Measurements from ENCODE around the gene CTIF. TPM values are rescaled to one million over a fixed set of nuclear protein-coding genes. Genes with fewer than 3 reads are reported as not detected.

Gene CTIF
- total and polyA plus RNA-seq, 12 donors: 44.5 to 74.1 (median 58.9) TPM

- DNase-seq (peak in 1 of 2 donors; percentile 21), ATAC-seq (peak; percentile 18 to 73 (median 44))
- Histone ChIP-seq H3K4me1 (peaks cover 11 to 81% (median 66%) of the 10 kb centered on the region in 9 donors), H3K27me3 (no peaks in the 10 kb centered on the region), H3K36me3 (no peaks in the 10 kb centered on the region), H3K4me3 (no peak overlapping the region), H3K27ac (peak overlapping the region in 3 of 10 donors; percentile 5 to 10 (median 9)), H3K9me3 (no peaks in the 10 kb centered on the region)
- intact Hi-C loops (cut with DNase I): loop anchor here in 2 of 10 donors (5.0 kb wide), 1 partner anchor 68 kb away; no protein-coding TSS in a partner anchor
- 74 to 86% methylated on average over 17 of the region's 17 CpGs for WGBS, 2 donors
- TF ChIP-seq CTCF (IDR thresholded peaks at IDR 0.05): no peak
Observed at GRCh38 chr18:48609820-48610815, 71.3 kb downstream of the CTIF start.

GRCh38 chr18:48611203-48611602 is 72.4 kb downstream of the CTIF start:
- 77 to 83% methylated on average over 5 of the region's 5 CpGs for WGBS, 2 donors

DNA sequence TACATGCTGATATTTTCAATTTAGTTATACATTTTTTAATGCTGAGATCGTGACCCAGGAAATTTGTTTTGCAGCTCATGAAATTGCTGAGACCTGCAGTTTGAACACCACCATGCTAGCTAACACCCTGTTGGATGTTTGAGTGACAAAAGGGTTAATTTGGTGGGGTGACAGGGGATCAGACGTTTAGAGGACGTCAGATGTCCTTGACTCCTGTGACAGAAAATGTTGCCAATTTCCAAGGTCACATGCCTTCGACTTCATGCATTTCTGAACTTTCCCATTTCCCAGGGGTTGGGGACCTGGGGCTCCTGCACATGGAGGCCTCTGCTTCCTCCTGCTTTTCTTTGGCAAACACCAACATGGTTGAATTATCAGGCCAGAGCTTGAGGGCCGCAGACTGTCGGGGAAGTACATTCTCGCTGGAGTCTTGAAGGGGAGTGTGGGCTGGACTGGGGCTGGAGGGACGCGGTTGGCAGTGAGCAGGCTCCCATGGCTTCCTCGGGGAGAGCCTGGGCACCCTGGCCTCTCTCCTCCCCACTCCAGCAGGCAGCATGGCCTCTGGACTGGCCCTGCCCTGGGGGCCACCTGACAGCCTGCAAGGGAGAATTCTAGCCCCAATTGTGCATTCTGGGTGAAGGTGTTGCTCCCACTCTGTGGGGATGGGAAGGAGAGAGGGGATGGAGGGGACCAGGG is 73.1 kb downstream of the CTIF start:
- no peaks in the 10 kb centered on the region for H3K27me3 ChIP-seq
- no peak overlapping the region for H3K4me3 ChIP-seq
- H3K9me3 ChIP-seq: no peaks in the 10 kb centered on the region
- TF ChIP-seq CTCF (IDR thresholded peaks at IDR 0.05): no peak
- H3K36me3 ChIP-seq: no peaks in the 10 kb centered on the region
- ATAC-seq (no peak), DNase-seq (no peak)
- H3K4me1 ChIP-seq: peaks cover 15 to 82% (median 63%) of the 10 kb centered on the region in 9 donors
- 65 to 73% methylated on average over 10 of the region's 10 CpGs for WGBS, 2 donors
- intact Hi-C loops (cut with DNase I): loop anchor here in 1 of 10 donors (5.0 kb wide), 1 partner anchor 70 kb away; no protein-coding TSS in a partner anchor
- H3K27ac ChIP-seq: peak overlapping the region in 1 of 10 donors; percentile 59

More at GRCh38 chr18:48611203-48611602, 72.4 kb downstream of the CTIF start:
- DNase-seq (no peak), ATAC-seq (no peak)
- Histone ChIP-seq H3K4me3 (no peak overlapping the region), H3K36me3 (no peaks in the 10 kb centered on the region), H3K27ac (peak overlapping the region in 3 of 10 donors; percentile 8 to 32 (median 10)), H3K9me3 (no peaks in the 10 kb centered on the region), H3K27me3 (no peaks in the 10 kb centered on the region), H3K4me1 (peaks cover 12 to 82% (median 63%) of the 10 kb centered on the region in 9 donors)
- intact Hi-C loops (cut with DNase I): loop anchor here in 1 of 10 donors (5.0 kb wide), 1 partner anchor 69 kb away; no protein-coding TSS in a partner anchor
- no peak for TF ChIP-seq CTCF (IDR thresholded peaks at IDR 0.05)

DNA sequence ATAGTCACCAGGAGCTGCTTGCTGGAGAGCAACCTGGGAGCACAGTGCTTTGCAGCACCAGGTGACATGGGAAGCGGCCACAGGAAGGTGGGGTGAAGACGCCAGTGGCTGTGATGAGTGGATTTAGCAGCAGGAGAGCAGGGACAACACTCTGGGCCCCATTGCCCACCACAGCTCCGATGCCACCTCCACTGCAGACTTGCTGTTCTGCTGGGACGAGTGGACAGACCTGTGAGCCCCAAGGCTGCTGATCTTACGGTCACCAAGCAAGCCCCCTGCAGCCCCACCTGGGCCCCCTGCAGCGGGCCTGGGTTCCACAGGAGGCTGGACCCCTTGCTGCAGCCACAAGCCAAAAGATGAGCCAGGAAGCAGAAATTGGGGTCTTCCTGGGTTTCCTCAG is 73.7 kb downstream of the CTIF start:
- Histone ChIP-seq H3K4me1 (peaks cover 15 to 82% (median 63%) of the 10 kb centered on the region in 9 donors), H3K27me3 (no peaks in the 10 kb centered on the region), H3K27ac (peak overlapping the region in 1 of 10 donors; percentile 59), H3K9me3 (no peaks in the 10 kb centered on the region), H3K36me3 (no peaks in the 10 kb centered on the region), H3K4me3 (no peak overlapping the region)
- ATAC-seq: no peak
- DNase-seq: no peak
- 97 to 98% methylated on average over 6 of the region's 6 CpGs for WGBS, 2 donors
- no peak for TF ChIP-seq CTCF (IDR thresholded peaks at IDR 0.05)
- intact Hi-C loops (cut with DNase I): loop anchor here in 1 of 10 donors (5.0 kb wide), 1 partner anchor 70 kb away; no protein-coding TSS in a partner anchor

All from heart right ventricle (tissue), 16 donors.